PFSK-1 (cell line): ENCODE results near the gene PDE12.

ENCODE experiments used
- FOXP2 ChIP-seq: optimal IDR thresholded peaks from 2 replicates; pipeline ENCODE3; 2011; ENCODE audit warnings: borderline replicate concordance, control low read depth, inconsistent platforms; ENCODE audit not compliant: insufficient read depth; ENCODE audit errors: extremely low read length, extremely low read depth
- POLR2AphosphoS5 ChIP-seq: IDR thresholded peaks from 2 replicates; pipeline ENCODE4 v1.6.1; 2012; ENCODE audit warnings: low read depth, mild to moderate bottlenecking, control low read depth, low read length, moderate library complexity
- REST ChIP-seq, 2 experiments: IDR thresholded peaks; 2 replicates each; pipeline versions ENCODE4 v1.6.1 to v1.8.0; 2011 to 2012; ENCODE audit warnings: low read depth in 2 of 2, low read length in 2 of 2, control low read depth in 1 of 2, inconsistent platforms in 1 of 2, mild to moderate bottlenecking in 1 of 2, moderate library complexity in 1 of 2; ENCODE audit not compliant: insufficient read depth in 1 of 2
- SIN3A ChIP-seq: IDR thresholded peaks from 2 replicates; pipeline ENCODE4 v1.6.1; 2012; ENCODE audit warnings: mild to moderate bottlenecking, low read length, moderate library complexity, borderline replicate concordance; ENCODE audit not compliant: insufficient read depth
- TAF1 ChIP-seq: IDR thresholded peaks from 2 replicates; pipeline ENCODE4 v1.6.1; 2012; ENCODE audit warnings: low read length, control low read depth, borderline replicate concordance; ENCODE audit not compliant: insufficient read depth

PDE12 gene

DNA sequence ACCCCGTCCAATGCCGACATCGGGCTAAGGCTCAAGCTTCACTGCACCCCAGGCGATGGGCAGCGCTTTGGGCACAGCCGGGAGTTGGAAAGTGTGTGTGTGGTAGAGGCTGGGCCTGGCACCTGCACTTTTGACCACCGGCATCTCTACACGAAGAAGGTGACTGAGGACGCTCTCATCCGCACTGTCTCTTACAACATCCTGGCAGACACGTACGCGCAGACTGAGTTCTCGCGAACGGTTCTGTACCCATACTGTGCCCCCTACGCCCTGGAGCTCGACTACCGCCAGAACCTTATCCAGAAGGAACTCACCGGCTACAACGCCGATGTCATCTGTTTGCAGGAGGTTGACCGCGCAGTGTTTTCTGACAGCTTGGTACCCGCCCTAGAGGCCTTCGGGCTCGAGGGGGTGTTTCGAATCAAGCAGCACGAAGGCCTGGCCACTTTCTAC, 1.0 kb downstream of the PDE12 start:
- no peak for TF ChIP-seq FOXP2

DNA sequence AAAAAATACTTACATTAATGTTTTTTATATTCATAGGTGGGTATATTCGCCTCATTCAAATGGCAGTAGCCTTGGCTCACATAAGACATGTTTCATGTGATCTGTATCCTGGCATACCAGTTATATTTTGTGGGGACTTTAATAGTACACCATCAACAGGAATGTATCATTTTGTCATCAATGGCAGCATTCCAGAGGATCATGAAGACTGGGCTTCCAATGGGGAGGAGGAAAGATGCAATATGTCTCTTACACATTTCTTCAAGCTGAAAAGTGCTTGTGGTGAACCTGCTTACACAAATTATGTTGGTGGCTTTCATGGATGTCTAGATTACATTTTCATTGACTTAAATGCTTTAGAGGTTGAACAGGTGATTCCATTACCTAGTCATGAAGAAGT, 3.5 kb downstream of the PDE12 start:
- TF ChIP-seq POLR2AphosphoS5 = no peak
- no peak for TF ChIP-seq REST (IDR thresholded peaks at IDR 0.05; ENCODE audit: insufficient read depth in 1 of 2, low read depth in 2 of 2, low read length in 2 of 2)
- TF ChIP-seq SIN3A = no peak
- no peak for TF ChIP-seq FOXP2
- no peak for TF ChIP-seq TAF1

DNA sequence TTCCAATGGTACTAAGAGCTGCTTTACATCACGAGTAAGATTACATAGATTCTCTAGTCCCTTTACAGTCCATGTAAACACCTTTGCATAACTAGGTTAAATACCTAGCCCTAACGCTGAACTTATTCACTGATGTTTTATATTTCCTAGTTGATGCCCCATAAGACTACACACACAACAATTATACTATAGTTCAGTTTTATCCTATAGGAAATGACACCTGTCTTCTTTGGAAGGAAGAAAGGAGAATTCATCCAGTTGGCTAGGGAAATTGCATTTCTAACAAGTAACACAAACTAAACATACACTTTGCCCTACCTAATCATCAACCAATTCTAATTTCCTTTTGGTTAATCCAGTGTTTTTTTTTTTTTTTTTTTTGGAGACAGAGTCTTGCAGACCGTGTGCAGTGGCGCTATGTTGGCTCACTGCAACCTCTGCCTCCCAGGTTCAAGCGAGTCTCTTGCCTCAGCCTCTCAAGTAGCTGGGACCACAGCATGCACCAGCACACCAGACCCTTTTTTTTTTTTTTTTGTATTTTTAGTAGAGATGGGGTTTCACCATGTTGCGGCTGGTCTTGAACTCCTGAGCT, 13.9 kb downstream of the PDE12 start:
- TF ChIP-seq TAF1 = no peak
- TF ChIP-seq POLR2AphosphoS5 = no peak
- no peak for TF ChIP-seq REST (IDR thresholded peaks at IDR 0.05; ENCODE audit: insufficient read depth in 1 of 2, low read depth in 2 of 2, low read length in 2 of 2)
- TF ChIP-seq FOXP2 = no peak
- TF ChIP-seq SIN3A = no peak

GRCh38 chr3:57570878-57571277, 14.8 kb downstream of the PDE12 start:
- TF ChIP-seq SIN3A (no peak), FOXP2 (no peak), REST (IDR thresholded peaks at IDR 0.05; ENCODE audit: insufficient read depth in 1 of 2, low read depth in 2 of 2, low read length in 2 of 2) (no peak), POLR2AphosphoS5 (no peak), TAF1 (no peak)

DNA sequence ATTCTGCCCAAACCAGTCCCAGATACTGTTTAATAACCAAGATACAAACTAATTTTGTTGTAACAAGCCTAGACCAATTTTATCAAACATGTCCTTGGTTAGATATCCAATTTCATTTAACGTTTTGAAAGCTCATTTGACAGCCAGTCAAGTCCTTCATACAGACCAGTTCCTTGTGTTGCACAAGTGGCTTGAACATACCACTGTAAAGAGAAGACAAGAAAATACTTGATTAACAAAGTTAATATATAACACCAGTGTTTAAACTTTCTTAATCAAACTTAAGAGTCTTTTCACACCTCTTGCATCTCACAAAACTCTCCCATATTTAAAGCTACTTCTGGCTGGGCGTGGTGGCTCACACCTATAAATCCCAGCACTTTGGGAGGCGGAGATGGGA, 16.0 kb downstream of the PDE12 start:
- TF ChIP-seq TAF1 (no peak), SIN3A (no peak), POLR2AphosphoS5 (no peak), FOXP2 (no peak), REST (IDR thresholded peaks at IDR 0.05; ENCODE audit: insufficient read depth in 1 of 2, low read depth in 2 of 2, low read length in 2 of 2) (no peak)
